Neuronal stem cell (in vitro differentiated cells): Measurements from ENCODE around the gene EGLN1.

Experiments
- DNase-seq: peaks from one replicate; pipeline ENCODE4 v3.0.0-alpha.2; 2013; ENCODE audit warnings: low spot score
- H2AFZ ChIP-seq: one replicate; pipeline ENCODE4 v1.6.1; 2013; ENCODE audit warnings: mild to moderate bottlenecking, low read length, inconsistent platforms
- H2AK5ac ChIP-seq: 2 replicates; pipeline ENCODE4 v1.6.1; 2013; ENCODE audit warnings: low read depth, mild to moderate bottlenecking, inconsistent platforms, low read length, moderate library complexity, mixed read lengths
- H2BK120ac ChIP-seq: 2 replicates; pipeline ENCODE4 v1.6.1; 2013; ENCODE audit warnings: low read depth, mild to moderate bottlenecking, inconsistent platforms, low read length, moderate library complexity, mixed read lengths
- H2BK12ac ChIP-seq: one replicate; pipeline ENCODE4 v1.6.1; 2013; ENCODE audit warnings: low read length, inconsistent platforms
- H2BK15ac ChIP-seq: 2 replicates; pipeline ENCODE4 v1.6.1; 2013; ENCODE audit warnings: mild to moderate bottlenecking, low read length, inconsistent platforms, mixed read lengths
- H2BK5ac ChIP-seq: one replicate; pipeline ENCODE4 v1.6.1; 2013; ENCODE audit warnings: inconsistent platforms, mild to moderate bottlenecking, low read length, moderate library complexity
- H3K14ac ChIP-seq: one replicate; pipeline ENCODE4 v1.6.1; 2013; ENCODE audit warnings: low read length, inconsistent platforms
- H3K18ac ChIP-seq: 2 replicates; pipeline ENCODE4 v1.6.1; 2013; ENCODE audit warnings: low read length, inconsistent platforms
- H3K23ac ChIP-seq: 2 replicates; pipeline ENCODE4 v1.6.1; 2013; ENCODE audit warnings: low read depth, mild to moderate bottlenecking, mixed read lengths, low read length, inconsistent platforms; ENCODE audit not compliant: poor library complexity
- H3K27ac ChIP-seq: replicated peaks from 3 replicates; pipeline ENCODE4 v1.5.1; 2013; ENCODE audit warnings: low read length, inconsistent platforms
- H3K27me3 ChIP-seq, 3 experiments: 2 replicates each; pipeline ENCODE4 v1.6.1; 2013; ENCODE audit warnings: low read length in 3 of 3, mild to moderate bottlenecking in 2 of 3, inconsistent platforms in 1 of 3, low read depth in 1 of 3, mixed read lengths in 1 of 3, moderate library complexity in 1 of 3; ENCODE audit not compliant: control insufficient read depth in 3 of 3, insufficient read depth in 3 of 3
- H3K36me3 ChIP-seq, 2 donors: replicated peaks in 1 of 2; 2 replicates each; pipeline ENCODE4 v1.6.1; 2013; ENCODE audit warnings: low read length in 2 of 2; ENCODE audit not compliant: control insufficient read depth in 2 of 2, insufficient read depth in 2 of 2
- H3K4ac ChIP-seq: 2 replicates; pipeline ENCODE4 v1.6.1; 2013; ENCODE audit warnings: inconsistent platforms, mild to moderate bottlenecking, low read length, moderate library complexity
- H3K4me1 ChIP-seq, 2 donors: 1 replicate in 1 of 2; 2 replicates in 1 of 2; pipeline ENCODE4 v1.6.1; 2013; ENCODE audit warnings: low read length in 2 of 2, low read depth in 1 of 2; ENCODE audit not compliant: control insufficient read depth in 2 of 2, insufficient read depth in 1 of 2
- H3K4me2 ChIP-seq: one replicate; pipeline ENCODE4 v1.6.1; 2013; ENCODE audit warnings: mild to moderate bottlenecking, low read length, inconsistent platforms; ENCODE audit not compliant: insufficient read depth, poor library complexity, severe bottlenecking
- H3K4me3 ChIP-seq, 2 donors: 2 replicates each; pipeline ENCODE4 v1.5.1; 2013; ENCODE audit warnings: low read length in 2 of 2, mild to moderate bottlenecking in 2 of 2, inconsistent platforms in 1 of 2, moderate library complexity in 1 of 2
- H3K79me1 ChIP-seq: one replicate; pipeline ENCODE4 v1.6.1; 2013; ENCODE audit warnings: low read depth, mild to moderate bottlenecking, inconsistent platforms, low read length, moderate library complexity
- H3K9ac ChIP-seq: one replicate; pipeline ENCODE4 v1.6.1; 2013; ENCODE audit warnings: mild to moderate bottlenecking, low read depth, low read length, inconsistent platforms; ENCODE audit not compliant: poor library complexity
- H3K9me3 ChIP-seq, 2 donors: replicated peaks in 1 of 2; 2 replicates each; pipeline versions ENCODE3 to v1.6.1; 2013; ENCODE audit warnings: low read length in 2 of 2, mild to moderate bottlenecking in 2 of 2, inconsistent platforms in 1 of 2, low read depth in 1 of 2, mixed read lengths in 1 of 2, moderate library complexity in 1 of 2; ENCODE audit not compliant: control insufficient read depth in 2 of 2, insufficient read depth in 1 of 2
- H4K8ac ChIP-seq: one replicate; pipeline ENCODE4 v1.6.1; 2013; ENCODE audit warnings: low read depth, mild to moderate bottlenecking, inconsistent platforms, low read length, moderate library complexity
- H4K91ac ChIP-seq: one replicate; pipeline ENCODE4 v1.6.1; 2013; ENCODE audit warnings: low read length, low read depth, mild to moderate bottlenecking, inconsistent platforms; ENCODE audit not compliant: poor library complexity
- WGBS, 2 donors: extraction: QIAGEN DNeasy Blood & Tissue Kit; methylation state at CpG; one replicate each; pipeline ENCODE4 v1.1.7; 2013; ENCODE audit warnings: missing lambda C conversion rate in 2 of 2, mixed read lengths in 1 of 2; ENCODE audit not compliant: insufficient read length in 2 of 2, insufficient replicate concordance in 1 of 2; ENCODE audit errors: extremely low coverage in 2 of 2; 5-methylcytosine and 5-hydroxymethylcytosine counted together

EGLN1 gene

GRCh38 chr1:231393668-231394067 is 28.4 kb downstream of the EGLN1 start:
- Histone ChIP-seq H3K27ac (no peak overlapping the region), H3K4me1 (peaks cover 2 to 3% of the 10 kb centered on the region in 2 donors), H4K91ac (no peak overlapping the region), H2BK12ac (no peak overlapping the region), H2BK120ac (no peak overlapping the region), H3K36me3 (no peaks in the 10 kb centered on the region), H2BK15ac (no peak overlapping the region), H3K14ac (no peak overlapping the region), H3K9me3 (no peaks in the 10 kb centered on the region), H2AFZ (no peak overlapping the region), H3K18ac (no peak overlapping the region), H3K9ac (no peak overlapping the region), H3K4me3 (no peak overlapping the region), H2AK5ac (no peak overlapping the region), H3K79me1 (no peaks in the 10 kb centered on the region), H4K8ac (no peak overlapping the region), H2BK5ac (no peak overlapping the region), H3K27me3 (no peaks in the 10 kb centered on the region), H3K4me2 (no peak overlapping the region), H3K23ac (no peak overlapping the region), H3K4ac (no peak overlapping the region)
- DNase-seq = no peak

- Histone ChIP-seq H3K9me3 (no peaks in the 10 kb centered on the region), H2BK12ac (no peak overlapping the region), H2AK5ac (no peak overlapping the region), H2AFZ (no peak overlapping the region), H3K4ac (no peak overlapping the region), H3K79me1 (no peaks in the 10 kb centered on the region), H3K23ac (no peak overlapping the region), H3K36me3 (no peaks in the 10 kb centered on the region), H2BK120ac (no peak overlapping the region), H3K4me3 (no peak overlapping the region), H3K14ac (no peak overlapping the region), H3K4me1 (peaks cover 2 to 3% of the 10 kb centered on the region in 2 donors), H3K27ac (no peak overlapping the region), H4K8ac (no peak overlapping the region), H2BK5ac (no peak overlapping the region), H3K9ac (no peak overlapping the region), H4K91ac (no peak overlapping the region), H3K18ac (no peak overlapping the region), H2BK15ac (no peak overlapping the region), H3K4me2 (no peak overlapping the region), H3K27me3 (no peaks in the 10 kb centered on the region)
- WGBS, 2 donors = no CpG with 5 or more reads among the region's 1 CpG
- DNase-seq = no peak
Measured at GRCh38 chr1:231392389-231393131, 29.5 kb downstream of the EGLN1 start.

GRCh38 chr1:231390071-231390470 is 32.0 kb downstream of the EGLN1 start:
- Histone ChIP-seq H3K27me3 (no peaks in the 10 kb centered on the region), H3K9me3 (no peaks in the 10 kb centered on the region), H3K9ac (no peak overlapping the region), H3K4me1 (peaks cover 0 to under 1% of the 10 kb centered on the region in 2 donors), H3K27ac (no peak overlapping the region), H3K4ac (no peak overlapping the region), H3K18ac (no peak overlapping the region), H4K8ac (no peak overlapping the region), H2BK12ac (no peak overlapping the region), H2AK5ac (no peak overlapping the region), H2BK120ac (no peak overlapping the region), H3K79me1 (no peaks in the 10 kb centered on the region), H3K14ac (no peak overlapping the region), H3K4me3 (no peak overlapping the region), H4K91ac (no peak overlapping the region), H2BK5ac (no peak overlapping the region), H2BK15ac (no peak overlapping the region), H3K36me3 (no peaks in the 10 kb centered on the region), H2AFZ (no peak overlapping the region), H3K23ac (no peak overlapping the region), H3K4me2 (no peak overlapping the region)
- WGBS, 2 donors = no CpG with 5 or more reads among the region's 2 CpGs
- no peak for DNase-seq

GRCh38 chr1:231387770-231388669 is 34.1 kb downstream of the EGLN1 start:
- no peak overlapping the region for H2AFZ ChIP-seq
- no CpG with 5 or more reads among the region's 5 CpGs for WGBS, 2 donors
- no peak overlapping the region for H2BK12ac ChIP-seq
- H2BK15ac ChIP-seq = no peak overlapping the region
- no peak for DNase-seq
- no peak overlapping the region for H3K27ac ChIP-seq
- no peaks in the 10 kb centered on the region for H3K4me1 ChIP-seq
- no peaks in the 10 kb centered on the region for H3K9me3 ChIP-seq
- no peaks in the 10 kb centered on the region for H3K27me3 ChIP-seq
- H3K18ac ChIP-seq = no peak overlapping the region
- no peak overlapping the region for H3K4ac ChIP-seq
- H3K14ac ChIP-seq = no peak overlapping the region
- no peak overlapping the region for H3K9ac ChIP-seq
- H3K36me3 ChIP-seq = no peaks in the 10 kb centered on the region
- no peak overlapping the region for H2AK5ac ChIP-seq
- no peak overlapping the region for H4K8ac ChIP-seq
- no peaks in the 10 kb centered on the region for H3K79me1 ChIP-seq
- H2BK5ac ChIP-seq = no peak overlapping the region
- no peak overlapping the region for H4K91ac ChIP-seq
- H3K4me2 ChIP-seq = no peak overlapping the region
- no peak overlapping the region for H3K23ac ChIP-seq
- no peak overlapping the region for H2BK120ac ChIP-seq
- H3K4me3 ChIP-seq = no peak overlapping the region
